Tibial artery (tissue), 4 donors: Measurements from ENCODE around the gene SHROOM3.

Experiments used
- DNase-seq, 2 donors: peaks; one replicate each; pipeline ENCODE4 v3.0.0-alpha.2; 2019
- H3K27ac ChIP-seq, 2 donors: fragments of 200-600 bp; sonication (generic) in 1 of 2; 1 replicate in 1 of 2; 2 replicates in 1 of 2; pipeline ENCODE4 v1.5.1; 2018 to 2019; ENCODE audit warnings: mild to moderate bottlenecking in 1 of 2
- H3K27me3 ChIP-seq, 2 donors: fragments of 200-600 bp; sonication (generic) in 1 of 2; one replicate each; pipeline versions ENCODE4 v1.5.1 to v1.6.0; 2016 to 2019
- H3K36me3 ChIP-seq, 3 donors: fragments of 200-600 bp; sonication (generic) in 2 of 3; one replicate each; pipeline ENCODE4 v1.5.1; 2016 to 2019; ENCODE audit warnings: mild to moderate bottlenecking in 2 of 3
- H3K4me1 ChIP-seq, 4 donors: fragments of 200-600 bp; sonication (generic) in 2 of 4; 1 replicate in 3 of 4; 2 replicates in 1 of 4; pipeline ENCODE4 v1.5.1; 2016 to 2019
- H3K4me3 ChIP-seq, 2 donors: fragments of 200-600 bp; sonication (generic) in 1 of 2; 1 replicate in 1 of 2; 2 replicates in 1 of 2; pipeline ENCODE4 v1.5.1; 2018 to 2019; ENCODE audit warnings: mild to moderate bottlenecking in 2 of 2
- H3K9me3 ChIP-seq, 3 donors: fragments of 200-600 bp; sonication (generic) in 1 of 3; one replicate each; pipeline ENCODE4 v1.5.1; 2016 to 2019
- intact Hi-C: fragments of 100-400 bp; cut with DNase I; formaldehyde crosslinking; loops from one replicate; pipeline ENCODE4 v1.15.0; 2023; ENCODE audit warnings: low total_unique reads
- TF ChIP-seq, protein P1 (sequence below), 2 experiments: fragments of 200-600 bp in 1 of 2; fragments of 450-650 bp in 1 of 2; IDR thresholded peaks; one replicate each; pipeline ENCODE4 v1.5.1; 2017 to 2019; ENCODE audit warnings: antibody characterized with exemption in 2 of 2, mild to moderate bottlenecking in 1 of 2, moderate library complexity in 1 of 2

SHROOM3 gene

DNA sequence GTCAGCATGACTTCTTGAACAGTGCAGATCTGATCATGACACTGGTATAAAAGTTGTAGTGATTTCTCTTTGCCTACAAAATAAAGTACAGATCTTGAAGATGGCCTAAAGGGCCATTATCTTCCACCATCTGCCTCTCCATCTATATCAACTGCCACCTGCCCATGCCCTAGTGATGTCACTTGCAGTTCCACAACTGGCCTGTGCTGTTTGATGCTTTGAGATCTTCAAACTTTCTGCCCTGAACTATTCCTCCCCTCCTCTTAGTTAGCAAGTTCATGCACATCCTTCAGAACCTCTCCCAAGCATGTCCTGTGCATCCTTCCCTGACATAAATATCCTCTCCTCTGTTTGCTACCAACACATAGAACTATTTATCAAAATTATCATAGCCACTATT, 245.9 kb downstream of the SHROOM3 start:
- TF ChIP-seq, protein P1, sequence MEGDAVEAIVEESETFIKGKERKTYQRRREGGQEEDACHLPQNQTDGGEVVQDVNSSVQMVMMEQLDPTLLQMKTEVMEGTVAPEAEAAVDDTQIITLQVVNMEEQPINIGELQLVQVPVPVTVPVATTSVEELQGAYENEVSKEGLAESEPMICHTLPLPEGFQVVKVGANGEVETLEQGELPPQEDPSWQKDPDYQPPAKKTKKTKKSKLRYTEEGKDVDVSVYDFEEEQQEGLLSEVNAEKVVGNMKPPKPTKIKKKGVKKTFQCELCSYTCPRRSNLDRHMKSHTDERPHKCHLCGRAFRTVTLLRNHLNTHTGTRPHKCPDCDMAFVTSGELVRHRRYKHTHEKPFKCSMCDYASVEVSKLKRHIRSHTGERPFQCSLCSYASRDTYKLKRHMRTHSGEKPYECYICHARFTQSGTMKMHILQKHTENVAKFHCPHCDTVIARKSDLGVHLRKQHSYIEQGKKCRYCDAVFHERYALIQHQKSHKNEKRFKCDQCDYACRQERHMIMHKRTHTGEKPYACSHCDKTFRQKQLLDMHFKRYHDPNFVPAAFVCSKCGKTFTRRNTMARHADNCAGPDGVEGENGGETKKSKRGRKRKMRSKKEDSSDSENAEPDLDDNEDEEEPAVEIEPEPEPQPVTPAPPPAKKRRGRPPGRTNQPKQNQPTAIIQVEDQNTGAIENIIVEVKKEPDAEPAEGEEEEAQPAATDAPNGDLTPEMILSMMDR (IDR thresholded peaks at IDR 0.05) = no peak
- H3K36me3 ChIP-seq = no peaks in the 10 kb centered on the region
- peak overlapping the region in 1 of 2 donors; percentile 71 for H3K27ac ChIP-seq
- no peak for DNase-seq
- H3K4me1 ChIP-seq = peaks cover 0 to 47% (median 23%) of the 10 kb centered on the region in 4 donors
- no peaks in the 10 kb centered on the region for H3K9me3 ChIP-seq
- H3K27me3 ChIP-seq = no peaks in the 10 kb centered on the region
- intact Hi-C loops = loop anchor here (10.0 kb wide), 1 partner anchor 46 kb away; no protein-coding TSS in a partner anchor
- H3K4me3 ChIP-seq = no peak overlapping the region

DNA sequence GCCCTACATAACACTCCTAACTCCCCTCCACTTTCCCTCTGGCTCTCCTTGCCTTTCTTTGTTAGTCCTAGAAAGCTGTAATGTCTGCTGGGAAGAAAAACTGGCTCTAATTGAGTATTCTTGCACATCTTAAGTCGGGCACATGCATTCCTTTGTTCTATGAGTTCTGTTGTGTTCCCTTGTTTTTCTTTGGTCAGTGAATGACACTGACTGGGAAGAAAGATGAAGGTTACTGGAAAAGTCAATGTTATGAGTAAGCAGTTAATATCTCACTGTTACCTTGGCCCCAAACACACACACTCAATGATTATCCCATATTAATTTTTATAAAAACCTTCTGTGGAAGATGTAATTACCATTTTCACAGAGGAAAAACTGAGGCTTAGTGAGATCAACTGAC, 247.0 kb downstream of the SHROOM3 start:
- Histone ChIP-seq H3K36me3 (no peaks in the 10 kb centered on the region), H3K27me3 (no peaks in the 10 kb centered on the region), H3K4me3 (no peak overlapping the region), H3K9me3 (no peaks in the 10 kb centered on the region), H3K4me1 (peaks cover 0 to 41% (median 20%) of the 10 kb centered on the region in 4 donors), H3K27ac (peak overlapping the region; percentile 32 to 71)
- intact Hi-C loops = loop anchor here (10.0 kb wide), 1 partner anchor 47 kb away; no protein-coding TSS in a partner anchor
- TF ChIP-seq, protein P1 (IDR thresholded peaks at IDR 0.05) = no peak
- no peak for DNase-seq

DNA sequence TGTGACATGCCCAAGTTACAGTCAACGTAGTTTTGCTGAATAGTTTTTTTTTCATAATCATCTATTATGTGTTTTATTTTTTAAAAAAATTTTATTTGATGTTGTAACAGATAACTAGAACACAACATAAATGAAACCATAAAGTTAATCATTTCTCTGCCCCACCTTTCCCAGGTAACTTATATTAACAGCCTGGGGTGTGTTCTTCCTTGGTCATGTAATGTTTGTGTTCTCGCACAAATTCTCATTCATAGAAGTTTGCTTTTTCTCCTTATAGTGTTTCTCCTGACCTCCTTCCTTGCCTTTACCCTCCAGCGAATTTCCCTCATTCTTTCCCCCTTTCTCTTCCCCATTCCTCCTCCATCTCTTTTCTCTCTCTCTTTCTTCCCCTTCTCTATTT, 248.1 kb downstream of the SHROOM3 start:
- Histone ChIP-seq H3K9me3 (no peaks in the 10 kb centered on the region), H3K4me3 (no peak overlapping the region), H3K36me3 (no peaks in the 10 kb centered on the region), H3K27ac (peak overlapping the region in 1 of 2 donors; percentile 71), H3K27me3 (no peaks in the 10 kb centered on the region), H3K4me1 (peaks cover 0 to 40% (median 22%) of the 10 kb centered on the region in 4 donors)
- intact Hi-C loops = loop anchor here (10.0 kb wide), 1 partner anchor 48 kb away; no protein-coding TSS in a partner anchor
- no peak for DNase-seq
- TF ChIP-seq, protein P1 (IDR thresholded peaks at IDR 0.05) = no peak

DNA sequence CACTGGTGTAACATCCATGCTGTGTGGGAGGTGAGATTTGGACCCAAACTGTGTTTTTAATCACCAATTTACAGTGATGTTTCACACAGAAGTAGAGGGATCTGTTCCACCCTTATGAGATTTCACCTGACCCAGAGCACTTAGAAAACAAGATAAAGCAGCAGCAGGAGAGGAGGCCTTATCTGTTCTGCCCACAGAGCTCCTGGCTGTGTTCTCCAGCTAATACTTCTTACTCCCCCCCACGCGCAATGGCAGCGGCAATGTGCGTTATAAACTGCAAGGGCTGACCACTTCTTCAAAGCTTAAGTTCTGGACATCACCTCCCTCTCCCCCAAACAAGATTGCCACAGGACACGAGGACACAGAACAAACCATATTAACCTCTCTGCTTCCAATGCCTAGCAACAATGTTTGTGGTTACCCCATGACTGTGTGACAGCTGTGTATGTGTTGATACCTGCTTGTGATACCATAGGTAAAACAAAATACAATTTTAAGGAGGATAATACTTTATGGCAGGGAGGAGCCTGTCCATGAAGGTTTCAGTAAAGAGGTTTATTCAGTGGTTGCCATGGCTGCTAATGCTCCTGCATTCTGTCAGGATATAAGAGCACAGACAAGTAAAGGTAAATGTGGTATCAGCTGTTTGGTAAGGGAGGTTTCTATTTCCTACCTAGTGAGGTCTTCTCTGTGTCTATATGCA, 252.9 kb downstream of the SHROOM3 start:
- intact Hi-C loops = loop anchor here (10.0 kb wide), 1 partner anchor 53 kb away; no protein-coding TSS in a partner anchor
- TF ChIP-seq, protein P1 (IDR thresholded peaks at IDR 0.05) = no peak
- Histone ChIP-seq H3K4me3 (peak overlapping the region; percentile 70 to 88), H3K36me3 (no peaks in the 10 kb centered on the region), H3K9me3 (no peaks in the 10 kb centered on the region), H3K27ac (peak overlapping the region; percentile 90 to 95), H3K4me1 (peaks cover 0 to 49% (median 32%) of the 10 kb centered on the region in 4 donors), H3K27me3 (no peaks in the 10 kb centered on the region)
- DNase-seq = no peak

DNA sequence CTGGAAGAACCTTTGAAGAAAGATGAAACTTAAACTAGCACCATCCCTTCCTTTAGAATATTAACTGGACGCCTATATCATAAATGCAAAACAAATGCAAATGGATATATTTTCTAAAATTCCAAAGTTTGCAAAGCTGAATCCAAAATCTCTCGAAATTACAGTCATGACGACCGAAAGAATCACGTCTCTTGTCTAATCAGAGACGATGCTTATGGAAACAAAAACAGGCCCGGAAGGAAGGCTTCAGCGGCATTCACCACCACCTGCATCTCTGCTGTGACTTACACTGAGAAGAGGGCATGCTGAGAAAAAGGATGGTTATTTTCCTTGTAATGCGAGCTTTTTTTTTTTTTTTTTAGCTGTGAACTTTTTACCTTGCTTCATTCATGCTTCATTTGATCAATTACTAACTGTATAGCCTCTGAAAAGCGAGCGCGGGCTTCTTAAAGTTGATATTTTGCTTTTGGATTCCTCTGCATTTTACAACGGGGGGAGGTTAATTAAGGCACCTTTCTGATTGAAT, 253.7 kb downstream of the SHROOM3 start:
- peak overlapping the region; percentile 70 to 88 for H3K4me3 ChIP-seq
- no peaks in the 10 kb centered on the region for H3K27me3 ChIP-seq
- TF ChIP-seq, protein P1 (IDR thresholded peaks at IDR 0.05) = no peak
- H3K9me3 ChIP-seq = no peaks in the 10 kb centered on the region
- H3K36me3 ChIP-seq = no peaks in the 10 kb centered on the region
- peaks cover 0 to 51% (median 31%) of the 10 kb centered on the region in 4 donors for H3K4me1 ChIP-seq
- H3K27ac ChIP-seq = peak overlapping the region; percentile 90 to 95
- no peak for DNase-seq
- intact Hi-C loops = loop anchor here (10.0 kb wide), 1 partner anchor 54 kb away; no protein-coding TSS in a partner anchor
